Urothelium cell line (cell line): ENCODE results near the gene EEF1AKMT1.

Experiments used
- DNase-seq: peaks from one replicate; pipeline ENCODE4 v3.0.0; 2011; ENCODE audit warnings: low spot score, mixed read lengths
- FAIRE-seq: peaks from 2 replicates; lab custom pipeline; 2011; peaks lifted over from hg19 to GRCh38; lab: Jason Lieb, UNC

EEF1AKMT1 gene, protein sequence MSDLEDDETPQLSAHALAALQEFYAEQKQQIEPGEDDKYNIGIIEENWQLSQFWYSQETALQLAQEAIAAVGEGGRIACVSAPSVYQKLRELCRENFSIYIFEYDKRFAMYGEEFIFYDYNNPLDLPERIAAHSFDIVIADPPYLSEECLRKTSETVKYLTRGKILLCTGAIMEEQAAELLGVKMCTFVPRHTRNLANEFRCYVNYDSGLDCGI

DNA sequence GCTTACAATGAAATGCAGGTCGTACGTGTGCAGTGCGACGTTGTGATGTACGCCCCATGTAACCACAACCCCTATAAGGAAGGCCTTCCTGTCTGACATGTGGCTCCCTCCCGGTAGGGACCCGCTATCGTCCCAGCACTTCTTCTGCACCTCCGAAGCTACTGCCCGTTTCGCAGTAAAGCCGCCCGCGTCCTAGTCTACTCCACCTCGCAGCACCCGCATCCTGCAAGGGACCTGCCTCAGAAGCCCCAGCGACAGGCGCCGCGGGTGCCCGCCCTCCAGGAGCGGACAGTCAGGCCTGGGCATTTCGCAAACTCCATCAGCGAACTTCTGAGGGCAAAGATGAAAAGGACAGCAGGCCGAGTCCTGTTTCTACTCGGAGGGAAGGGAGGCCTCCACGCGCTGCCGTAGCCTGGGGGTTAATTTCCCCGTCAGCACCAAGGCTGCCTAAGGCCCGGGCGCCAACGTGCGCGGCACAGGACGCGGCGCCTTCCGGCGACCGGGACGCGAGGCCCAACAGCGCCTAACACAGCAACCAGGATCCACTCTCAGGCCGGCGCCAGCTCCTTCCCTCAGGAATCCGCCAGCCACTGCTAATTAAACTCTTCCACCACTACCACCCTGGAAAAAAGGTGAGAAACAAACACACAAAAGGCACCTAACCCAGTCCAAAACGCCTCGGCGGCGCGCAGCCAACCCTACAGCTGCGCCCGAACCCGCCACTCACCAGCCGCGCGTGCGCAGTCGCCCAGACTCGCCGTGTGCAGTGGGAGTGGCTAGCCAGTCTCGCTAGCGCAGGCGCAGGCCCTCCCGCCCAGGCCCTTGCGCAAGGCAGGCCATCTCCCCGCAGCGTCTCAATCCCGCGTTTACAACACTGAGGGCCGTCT lies at the start of gene EEF1AKMT1:
EEF1AKMT1 (minus strand) TSS at position 768 of the 887 bp plus-strand sequence. CDS start 16,363 bp downstream, outside the sequence.
- DNase-seq (no peak), FAIRE-seq (no peak)

- FAIRE-seq (no peak), DNase-seq (no peak)
Measured at GRCh38 chr13:20823071-20823470, 49.3 kb upstream of the EEF1AKMT1 start.

DNA sequence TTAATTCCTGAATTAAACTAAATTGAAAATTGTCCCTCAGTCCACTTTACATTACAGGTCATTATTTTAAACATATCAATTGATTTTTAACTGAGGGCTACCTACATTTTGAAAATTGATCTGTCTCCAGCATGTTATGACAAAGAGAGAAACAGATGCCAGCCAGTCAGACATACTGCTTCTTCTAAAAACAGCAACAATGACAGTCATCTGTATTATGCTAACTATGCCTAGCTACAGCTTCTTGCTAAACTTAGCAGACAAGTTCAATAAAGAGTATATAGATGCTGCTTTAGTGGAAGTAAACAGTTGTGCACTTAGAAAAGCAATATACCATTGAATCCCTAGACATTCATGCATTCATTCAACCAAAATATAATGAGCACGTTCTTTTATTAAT lies 48.6 kb upstream of the EEF1AKMT1 start:
- FAIRE-seq (no peak), DNase-seq (no peak)

- FAIRE-seq (no peak), DNase-seq (no peak)
Measured at GRCh38 chr13:20819715-20820114, 46.0 kb upstream of the EEF1AKMT1 start.

- DNase-seq (no peak), FAIRE-seq (no peak)
Measured at GRCh38 chr13:20815464-20815863, 41.7 kb upstream of the EEF1AKMT1 start.

- peak; percentile 79 for DNase-seq
- no peak for FAIRE-seq
Measured at GRCh38 chr13:20814224-20814910, 40.6 kb upstream of the EEF1AKMT1 start.

- no peak for FAIRE-seq
- no peak for DNase-seq
Measured at GRCh38 chr13:20812890-20813289, 39.1 kb upstream of the EEF1AKMT1 start.

GRCh38 chr13:20810808-20811207 lies 37.0 kb upstream of the EEF1AKMT1 start:
- no peak for DNase-seq
- no peak for FAIRE-seq

GRCh38 chr13:20808874-20809273 lies 35.1 kb upstream of the EEF1AKMT1 start:
- no peak for FAIRE-seq
- no peak for DNase-seq

DNA sequence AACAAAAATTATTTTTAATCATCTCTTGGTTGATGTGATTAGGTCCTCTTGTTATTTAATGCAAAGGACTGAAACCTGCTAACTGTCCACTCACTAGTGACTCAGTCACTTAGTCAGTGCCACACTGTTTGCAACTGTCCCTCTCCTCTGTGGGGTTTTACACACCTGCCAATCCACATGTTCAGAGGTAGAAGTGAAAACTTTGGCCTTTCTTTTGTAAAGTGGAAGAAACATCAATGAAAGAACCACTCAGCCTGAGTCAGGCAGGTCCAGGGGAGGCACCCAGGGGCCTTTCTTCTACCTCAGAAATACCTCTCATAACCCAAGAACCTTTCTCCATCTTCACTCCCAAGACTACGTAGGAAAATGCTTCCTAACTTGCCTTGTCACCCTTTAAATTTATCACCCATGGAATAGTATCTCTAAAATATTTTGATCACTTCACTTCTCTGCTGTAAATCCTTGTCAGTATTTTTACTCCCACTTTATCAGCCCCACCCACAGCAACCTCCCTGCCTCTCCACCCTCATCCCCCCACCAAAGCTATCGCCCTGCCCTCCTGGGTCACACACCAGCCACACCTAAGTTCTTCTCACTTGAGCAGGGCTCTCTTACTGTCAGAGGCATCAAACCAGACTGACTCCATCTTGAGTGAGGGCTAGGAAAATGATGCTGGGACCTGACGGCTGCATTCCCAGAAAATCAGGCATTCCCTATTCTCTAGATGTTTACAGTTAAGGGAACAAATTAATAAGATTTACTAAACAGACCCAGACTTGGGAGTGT lies 29.6 kb upstream of the EEF1AKMT1 start:
- FAIRE-seq: no peak
- no peak for DNase-seq

DNA sequence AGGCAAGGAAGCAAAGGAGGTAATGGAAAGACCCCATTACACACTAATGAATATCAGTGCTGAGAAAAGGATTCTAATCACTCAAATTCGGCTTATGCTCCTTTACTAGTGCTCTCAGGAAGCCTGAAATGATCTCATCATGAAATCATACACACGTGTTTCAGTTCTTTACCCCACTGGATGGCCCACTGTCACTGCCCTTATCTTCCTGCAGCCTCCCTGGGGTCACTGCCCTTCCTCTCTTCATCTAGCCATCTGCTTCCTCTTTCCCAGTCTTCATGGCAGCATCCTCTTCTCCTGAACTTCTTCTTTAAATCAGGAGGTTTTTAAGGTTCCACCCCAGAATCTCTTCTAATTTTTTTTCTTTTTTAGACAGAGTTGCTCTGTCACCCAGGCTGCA lies 27.9 kb upstream of the EEF1AKMT1 start:
- DNase-seq (no peak), FAIRE-seq (no peak)

GRCh38 chr13:20799726-20800416 lies 26.1 kb upstream of the EEF1AKMT1 start:
- FAIRE-seq (no peak), DNase-seq (no peak)

- FAIRE-seq: no peak
- DNase-seq: no peak
Measured at GRCh38 chr13:20798027-20798426, 24.3 kb upstream of the EEF1AKMT1 start.

DNA sequence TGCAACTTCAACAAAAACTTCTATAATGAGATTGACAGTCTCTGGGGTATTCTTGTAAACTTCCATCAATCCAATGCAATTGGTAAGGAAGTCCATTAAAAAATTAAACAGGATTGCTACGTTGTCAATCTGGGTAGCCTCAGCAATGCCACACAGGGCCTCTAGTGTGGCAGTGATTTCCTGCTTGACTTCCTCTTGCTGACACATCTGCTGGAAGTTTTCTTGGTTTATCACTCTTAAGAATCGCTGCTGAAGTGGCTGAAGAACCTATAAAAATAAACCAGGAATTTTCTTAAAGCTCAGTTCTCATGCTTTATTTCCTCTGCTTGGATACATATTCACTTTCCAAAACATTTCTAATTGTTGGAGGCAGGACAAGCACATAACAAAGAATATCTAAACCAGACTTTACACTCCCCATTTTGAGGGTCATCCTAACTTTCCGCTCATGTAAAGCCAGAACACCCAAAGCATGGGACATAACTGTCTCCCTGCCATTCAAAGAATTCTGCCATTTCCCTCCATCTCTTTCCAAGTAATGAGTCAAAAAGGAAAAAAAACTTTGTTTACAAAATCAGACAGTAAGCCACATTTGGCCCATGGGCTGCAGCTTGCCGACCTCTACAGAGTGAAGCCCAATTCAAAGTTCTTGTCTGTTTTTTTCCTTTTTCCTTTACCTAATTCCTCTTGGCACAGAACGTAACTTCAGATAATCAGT lies 23.2 kb upstream of the EEF1AKMT1 start:
- DNase-seq: no peak
- FAIRE-seq: no peak

- FAIRE-seq (no peak), DNase-seq (no peak)
Measured at GRCh38 chr13:20789665-20790064, 15.9 kb upstream of the EEF1AKMT1 start.

DNA sequence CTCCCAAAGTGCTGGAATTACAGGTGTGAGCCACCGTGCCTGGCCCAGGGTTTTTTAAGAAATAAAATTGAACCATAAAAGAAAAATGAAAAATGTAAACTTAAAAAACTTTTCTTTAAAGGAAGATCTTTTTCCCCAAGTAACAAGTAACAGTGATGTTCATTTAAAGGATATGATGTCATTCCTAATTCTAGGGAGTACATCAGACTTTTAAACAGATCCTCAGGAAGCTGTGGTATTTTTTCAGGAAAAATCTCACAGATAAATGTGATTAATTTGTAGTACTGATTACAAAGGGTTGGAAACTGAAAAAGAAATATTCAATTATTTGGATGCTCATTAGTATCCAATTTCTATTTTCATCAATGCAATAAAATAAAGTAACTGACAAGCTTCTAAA lies 14.6 kb upstream of the EEF1AKMT1 start:
- no peak for FAIRE-seq
- no peak for DNase-seq

DNA sequence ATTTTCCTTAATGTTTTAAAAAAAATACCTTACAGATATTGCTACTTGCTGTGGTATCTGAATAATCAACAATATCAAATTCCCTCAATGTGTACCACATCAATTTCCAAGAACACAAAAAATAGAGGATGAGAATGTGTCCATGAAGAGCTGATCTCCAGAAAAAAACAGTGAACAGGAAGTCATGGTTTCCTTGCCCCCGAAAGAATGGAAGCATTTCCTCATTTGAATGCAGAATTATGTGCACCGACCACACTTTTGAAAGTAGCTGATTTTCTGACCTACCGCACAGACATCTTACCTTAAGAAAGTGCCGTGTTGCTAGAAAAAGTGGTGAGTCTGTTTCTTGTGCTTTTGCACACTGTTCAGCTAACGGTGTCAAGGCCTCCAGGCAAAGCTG lies 13.4 kb upstream of the EEF1AKMT1 start:
- DNase-seq (no peak), FAIRE-seq (no peak)

GRCh38 chr13:20782116-20782708 lies 8.5 kb upstream of the EEF1AKMT1 start:
- FAIRE-seq: no peak

DNA sequence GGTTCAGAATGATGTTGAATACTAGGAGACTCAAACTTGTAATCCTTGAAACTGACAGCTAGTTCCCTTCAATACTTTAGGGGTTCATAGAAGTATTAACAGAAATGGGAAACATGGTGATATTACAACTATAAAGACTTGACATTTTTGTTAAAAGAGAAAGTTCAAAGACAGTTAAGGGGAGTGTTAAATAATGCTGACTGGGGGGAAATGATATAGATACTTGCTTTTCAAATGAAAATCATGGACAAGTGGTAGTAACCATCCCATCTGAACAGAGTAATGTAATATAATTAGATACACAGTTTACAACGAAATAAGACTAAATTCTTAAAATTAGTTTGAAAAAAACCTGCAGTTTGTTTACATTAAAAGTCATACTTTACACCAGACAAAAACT lies 6.6 kb upstream of the EEF1AKMT1 start:
- FAIRE-seq: no peak
- no peak for DNase-seq

More at GRCh38 chr13:20782116-20782708, 8.5 kb upstream of the EEF1AKMT1 start:
- DNase-seq: no peak
